Ovary (tissue), 3 donors: ENCODE data around the gene CNGA4.

Experiments
- POLR2A ChIP-seq: fragments of 450-650 bp; IDR thresholded peaks from one replicate; pipeline ENCODE4 v1.6.1; 2017; ENCODE audit warnings: antibody characterized with exemption, mild to moderate bottlenecking, moderate library complexity
- TF ChIP-seq, protein P1 (sequence below), 3 donors: fragments of 450-650 bp in 2 of 3; fragments of 200-600 bp in 1 of 3; IDR thresholded peaks; one replicate each; pipeline versions ENCODE4 v1.5.1 to v1.8.0; 2016 to 2022; ENCODE audit warnings: antibody characterized with exemption in 3 of 3, mild to moderate bottlenecking in 1 of 3
- donor health status: DM: no; HTN: no; CAD: no.

DNA sequence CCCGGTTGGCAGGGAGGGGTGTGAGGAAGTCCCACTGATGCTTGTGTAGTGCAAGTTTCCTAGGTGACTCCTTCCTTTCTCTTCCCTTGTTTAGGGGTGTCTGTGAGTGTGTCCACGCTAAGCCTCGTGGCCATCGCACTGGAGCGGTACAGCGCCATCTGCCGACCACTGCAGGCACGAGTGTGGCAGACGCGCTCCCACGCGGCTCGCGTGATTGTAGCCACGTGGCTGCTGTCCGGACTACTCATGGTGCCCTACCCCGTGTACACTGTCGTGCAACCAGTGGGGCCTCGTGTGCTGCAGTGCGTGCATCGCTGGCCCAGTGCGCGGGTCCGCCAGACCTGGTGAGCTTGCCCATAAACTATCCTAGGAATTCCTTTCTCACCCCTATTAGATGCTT, 31.1 kb downstream of the CNGA4 start:
- TF ChIP-seq, protein P1, sequence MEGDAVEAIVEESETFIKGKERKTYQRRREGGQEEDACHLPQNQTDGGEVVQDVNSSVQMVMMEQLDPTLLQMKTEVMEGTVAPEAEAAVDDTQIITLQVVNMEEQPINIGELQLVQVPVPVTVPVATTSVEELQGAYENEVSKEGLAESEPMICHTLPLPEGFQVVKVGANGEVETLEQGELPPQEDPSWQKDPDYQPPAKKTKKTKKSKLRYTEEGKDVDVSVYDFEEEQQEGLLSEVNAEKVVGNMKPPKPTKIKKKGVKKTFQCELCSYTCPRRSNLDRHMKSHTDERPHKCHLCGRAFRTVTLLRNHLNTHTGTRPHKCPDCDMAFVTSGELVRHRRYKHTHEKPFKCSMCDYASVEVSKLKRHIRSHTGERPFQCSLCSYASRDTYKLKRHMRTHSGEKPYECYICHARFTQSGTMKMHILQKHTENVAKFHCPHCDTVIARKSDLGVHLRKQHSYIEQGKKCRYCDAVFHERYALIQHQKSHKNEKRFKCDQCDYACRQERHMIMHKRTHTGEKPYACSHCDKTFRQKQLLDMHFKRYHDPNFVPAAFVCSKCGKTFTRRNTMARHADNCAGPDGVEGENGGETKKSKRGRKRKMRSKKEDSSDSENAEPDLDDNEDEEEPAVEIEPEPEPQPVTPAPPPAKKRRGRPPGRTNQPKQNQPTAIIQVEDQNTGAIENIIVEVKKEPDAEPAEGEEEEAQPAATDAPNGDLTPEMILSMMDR (IDR thresholded peaks at IDR 0.05): no peak
- no peak for TF ChIP-seq POLR2A
